Caco-2 (cell line): ENCODE results near the gene ENPP3. TPM values are rescaled to one million over a fixed set of nuclear protein-coding genes. Genes with fewer than 3 reads are reported as not detected.

Experiments
- BruUV-seq: library from RNA; stranded (reverse); fragments of 400-500 nt; replicated peaks from 2 replicates; lab custom pipeline; 2021; lab: Mats Ljungman, UMichigan
- CTCF ChIA-PET: fragments of 300-600 bp; sonication (Branson Sonifier 250); formaldehyde crosslinking; loops from one replicate; lab custom pipeline; 2022; ENCODE audit warnings: antibody characterized with exemption; lab: Charles Lee
- POLR2A ChIA-PET: fragments of 300-600 bp; sonication (Branson Sonifier 250); formaldehyde crosslinking; loops from one replicate; lab custom pipeline; 2022; ENCODE audit warnings: antibody characterized with exemption; lab: Charles Lee
- DNase-seq, 2 experiments: peaks; one replicate each; pipeline versions ENCODE4 v3.0.0 to v3.0.0-alpha.2; 2020 to 2022
- H3K27me3 ChIP-seq: replicated peaks from 2 replicates; pipeline ENCODE4 v1.6.0; 2011; ENCODE audit warnings: low read length; ENCODE audit not compliant: control insufficient read depth, insufficient read depth
- H3K36me3 ChIP-seq: 2 replicates; pipeline ENCODE4 v1.5.1; 2011; ENCODE audit warnings: low read length; ENCODE audit not compliant: control insufficient read depth, insufficient read depth
- H3K4me1 ChIP-seq: fragments of 250-450 bp; sonication (Bioruptor Pico); 2 replicates; pipeline ENCODE4 v1.5.1; 2020; ENCODE audit warnings: mild to moderate bottlenecking
- H3K4me3 ChIP-seq: 2 replicates; pipeline ENCODE4 v1.5.1; 2011; ENCODE audit warnings: low read depth, mild to moderate bottlenecking, control low read depth, low read length
- H3K9me3 ChIP-seq: fragments of 250-450 bp; sonication (Bioruptor Pico); 2 replicates; pipeline ENCODE4 v1.5.1; 2020; ENCODE audit warnings: mild to moderate bottlenecking, moderate library complexity
- H3K27ac Mint-ChIP-seq: one replicate; pipeline ENCODE4 v1.8.0; 2022; ENCODE audit warnings: mixed read lengths; ENCODE audit not compliant: unreplicated experiment
- H3K27me3 Mint-ChIP-seq: one replicate; pipeline ENCODE4 v1.8.0; 2022; ENCODE audit warnings: mixed read lengths; ENCODE audit not compliant: insufficient read depth, unreplicated experiment
- H3K36me3 Mint-ChIP-seq: one replicate; pipeline ENCODE4 v1.8.0; 2022; ENCODE audit warnings: mild to moderate bottlenecking, mixed read lengths; ENCODE audit not compliant: insufficient read depth, unreplicated experiment
- H3K4me1 Mint-ChIP-seq: one replicate; pipeline ENCODE4 v1.8.0; 2022; ENCODE audit warnings: low read depth, mixed read lengths; ENCODE audit not compliant: unreplicated experiment
- H3K4me3 Mint-ChIP-seq: one replicate; pipeline ENCODE4 v1.8.0; 2022; ENCODE audit warnings: mild to moderate bottlenecking, moderate library complexity, mixed read lengths; ENCODE audit not compliant: unreplicated experiment
- H3K9me3 Mint-ChIP-seq: one replicate; pipeline ENCODE4 v1.8.0; 2022; ENCODE audit warnings: mixed read lengths; ENCODE audit not compliant: unreplicated experiment
- intact Hi-C: fragments of 100-400 bp; cut with micrococcal nuclease; formaldehyde crosslinking; loops from one replicate; pipeline ENCODE4 v1.10.0; 2022; ENCODE audit not compliant: unreplicated experiment
- total RNA-seq: library from RNA; stranded (reverse); gene quantifications from 2 replicates; pipeline ENCODE4 v1.2.3, GENCODE V29; 2022
- TF ChIP-seq, protein P1 (sequence below), 2 experiments: fragments of 200-600 bp in 1 of 2; IDR thresholded peaks; 1 replicate in 1 of 2; 2 replicates in 1 of 2; pipeline versions ENCODE4 v1.5.1 to v1.8.0; 2011 to 2022; ENCODE audit warnings: antibody characterized with exemption in 1 of 2, control low read depth in 1 of 2, inconsistent platforms in 1 of 2, low read depth in 1 of 2, low read length in 1 of 2, mild to moderate bottlenecking in 1 of 2, moderate library complexity in 1 of 2; ENCODE audit not compliant: insufficient read depth in 1 of 2, severe bottlenecking in 1 of 2, unreplicated experiment in 1 of 2

ENPP3 gene
- total RNA-seq, 1 experiment from 2014 or later, result not detected

- Mint-ChIP-seq H3K36me3 (no peaks in the 10 kb centered on the region), H3K4me1 (no peaks in the 10 kb centered on the region), H3K4me3 (no peak overlapping the region), H3K9me3 (no peaks in the 10 kb centered on the region), H3K27ac (no peak overlapping the region), H3K27me3 (peaks cover 14% of the 10 kb centered on the region)
- BruUV-seq, result no TSS peak
- Histone ChIP-seq H3K4me1 (no peaks in the 10 kb centered on the region), H3K9me3 (no peaks in the 10 kb centered on the region), H3K4me3 (no peak overlapping the region), H3K36me3 (no peaks in the 10 kb centered on the region), H3K27me3 (no peaks in the 10 kb centered on the region)
- intact Hi-C loops, result no loop called here
- TF ChIP-seq, protein P1, sequence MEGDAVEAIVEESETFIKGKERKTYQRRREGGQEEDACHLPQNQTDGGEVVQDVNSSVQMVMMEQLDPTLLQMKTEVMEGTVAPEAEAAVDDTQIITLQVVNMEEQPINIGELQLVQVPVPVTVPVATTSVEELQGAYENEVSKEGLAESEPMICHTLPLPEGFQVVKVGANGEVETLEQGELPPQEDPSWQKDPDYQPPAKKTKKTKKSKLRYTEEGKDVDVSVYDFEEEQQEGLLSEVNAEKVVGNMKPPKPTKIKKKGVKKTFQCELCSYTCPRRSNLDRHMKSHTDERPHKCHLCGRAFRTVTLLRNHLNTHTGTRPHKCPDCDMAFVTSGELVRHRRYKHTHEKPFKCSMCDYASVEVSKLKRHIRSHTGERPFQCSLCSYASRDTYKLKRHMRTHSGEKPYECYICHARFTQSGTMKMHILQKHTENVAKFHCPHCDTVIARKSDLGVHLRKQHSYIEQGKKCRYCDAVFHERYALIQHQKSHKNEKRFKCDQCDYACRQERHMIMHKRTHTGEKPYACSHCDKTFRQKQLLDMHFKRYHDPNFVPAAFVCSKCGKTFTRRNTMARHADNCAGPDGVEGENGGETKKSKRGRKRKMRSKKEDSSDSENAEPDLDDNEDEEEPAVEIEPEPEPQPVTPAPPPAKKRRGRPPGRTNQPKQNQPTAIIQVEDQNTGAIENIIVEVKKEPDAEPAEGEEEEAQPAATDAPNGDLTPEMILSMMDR (IDR thresholded peaks at IDR 0.05; ENCODE audit: insufficient read depth in 1 of 2, low read depth in 1 of 2, low read length in 1 of 2, severe bottlenecking in 1 of 2, unreplicated experiment in 1 of 2), result no peak
- ChIA-PET CTCF (no interaction called here), POLR2A (no interaction called here)
- no peak for DNase-seq
Observed at GRCh38 chr6:131784561-131784960, 147.5 kb downstream of the ENPP3 start.

DNA sequence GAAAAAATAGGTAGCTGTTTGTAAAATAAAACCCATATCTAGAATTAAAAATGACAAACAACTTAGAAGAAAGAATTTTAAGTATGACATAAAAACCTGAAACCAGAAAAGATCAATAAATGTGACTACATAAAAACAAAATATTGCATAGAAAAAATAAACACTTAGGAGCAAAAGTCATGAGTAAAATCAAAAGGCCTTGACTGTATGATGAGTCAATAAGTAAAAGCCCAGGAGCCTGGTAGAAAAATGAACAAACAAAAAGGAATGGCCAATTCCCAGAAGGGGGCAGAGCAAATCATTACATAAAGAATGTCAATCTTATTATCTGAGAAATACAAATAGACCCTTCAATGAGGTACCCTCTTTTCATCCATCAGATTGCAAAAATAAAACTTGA lies 150.0 kb downstream of the ENPP3 start:
- intact Hi-C loops, result no loop called here
- Mint-ChIP-seq H3K27me3 (peaks cover 14% of the 10 kb centered on the region), H3K9me3 (no peaks in the 10 kb centered on the region), H3K4me1 (no peaks in the 10 kb centered on the region), H3K36me3 (no peaks in the 10 kb centered on the region), H3K27ac (no peak overlapping the region), H3K4me3 (no peak overlapping the region)
- TF ChIP-seq, protein P1 (IDR thresholded peaks at IDR 0.05; ENCODE audit: insufficient read depth in 1 of 2, low read depth in 1 of 2, low read length in 1 of 2, severe bottlenecking in 1 of 2, unreplicated experiment in 1 of 2), result no peak
- CTCF ChIA-PET, result no interaction called here
- Histone ChIP-seq H3K4me3 (no peak overlapping the region), H3K9me3 (no peaks in the 10 kb centered on the region), H3K4me1 (no peaks in the 10 kb centered on the region), H3K36me3 (no peaks in the 10 kb centered on the region), H3K27me3 (no peaks in the 10 kb centered on the region)
- no TSS peak for BruUV-seq
- POLR2A ChIA-PET, result no interaction called here
- no peak for DNase-seq

- CTCF ChIA-PET, result no interaction called here
- DNase-seq, result no peak
Observed at GRCh38 chr6:131787766-131788712, 150.9 kb downstream of the ENPP3 start.

More at GRCh38 chr6:131787766-131788712, 150.9 kb downstream of the ENPP3 start:
- TF ChIP-seq, protein P1 (IDR thresholded peaks at IDR 0.05; ENCODE audit: insufficient read depth in 1 of 2, low read depth in 1 of 2, low read length in 1 of 2, severe bottlenecking in 1 of 2, unreplicated experiment in 1 of 2), result no peak
- Mint-ChIP-seq H3K4me3 (no peak overlapping the region), H3K27ac (no peak overlapping the region), H3K9me3 (no peaks in the 10 kb centered on the region), H3K4me1 (no peaks in the 10 kb centered on the region), H3K36me3 (no peaks in the 10 kb centered on the region), H3K27me3 (peaks cover 14% of the 10 kb centered on the region)
- intact Hi-C loops, result no loop called here
- POLR2A ChIA-PET, result no interaction called here
- no TSS peak for BruUV-seq
- no peaks in the 10 kb centered on the region for H3K9me3 ChIP-seq
- H3K4me1 ChIP-seq, result no peaks in the 10 kb centered on the region
- H3K4me3 ChIP-seq, result no peak overlapping the region
- no peaks in the 10 kb centered on the region for H3K36me3 ChIP-seq
- H3K27me3 ChIP-seq, result no peaks in the 10 kb centered on the region
